IPS-18a (cell line): ENCODE data around the gene MRPL1.
"Not testable (repeated sequence)": the region's sequence is repeated elsewhere in the genome, so short reads cannot be mapped to it uniquely, and the experiment has no call there.

ENCODE experiments used
- H3K27ac ChIP-seq: one replicate; pipeline ENCODE4 v1.5.1; 2013; ENCODE audit warnings: low read length
- H3K27me3 ChIP-seq: one replicate; pipeline ENCODE4 v1.6.1; 2013; ENCODE audit warnings: mild to moderate bottlenecking, low read length; ENCODE audit not compliant: control insufficient read depth, insufficient read depth
- H3K36me3 ChIP-seq: one replicate; pipeline ENCODE4 v1.6.1; 2013; ENCODE audit warnings: low read depth, low read length; ENCODE audit not compliant: control insufficient read depth
- H3K4me1 ChIP-seq: one replicate; pipeline ENCODE4 v1.6.1; 2013; ENCODE audit warnings: low read depth, low read length; ENCODE audit not compliant: control insufficient read depth
- H3K4me3 ChIP-seq: one replicate; pipeline ENCODE4 v1.5.1; 2013; ENCODE audit warnings: low read length
- H3K9ac ChIP-seq: one replicate; pipeline ENCODE4 v1.6.1; 2013; ENCODE audit warnings: mild to moderate bottlenecking, low read length, moderate library complexity
- H3K9me3 ChIP-seq: one replicate; pipeline ENCODE4 v1.6.1; 2013; ENCODE audit warnings: low read depth, low read length; ENCODE audit not compliant: control insufficient read depth

MRPL1 gene

DNA sequence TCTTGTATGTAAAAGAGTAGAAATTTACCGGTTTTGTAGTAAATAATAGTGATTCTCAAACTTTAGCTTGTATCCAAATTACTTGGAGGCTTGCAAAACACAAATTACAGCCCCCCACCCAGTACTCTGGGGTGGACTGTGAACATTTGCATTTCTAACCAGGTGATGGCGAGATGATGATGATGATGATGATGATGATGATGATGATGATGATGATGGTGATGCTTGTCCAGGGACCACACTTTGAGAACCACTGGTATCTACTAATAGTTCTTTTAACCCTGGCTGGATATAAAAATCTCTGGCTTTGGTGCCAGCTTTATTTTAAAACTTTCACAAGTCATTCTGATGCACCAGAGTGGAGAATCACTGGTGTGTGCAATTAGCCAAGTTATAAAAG, 96.3 kb downstream of the MRPL1 start:
- Histone ChIP-seq H3K36me3 (peaks cover under 1% of the 10 kb centered on the region), H3K4me3 (no peak overlapping the region), H3K9me3 (no peaks in the 10 kb centered on the region), H3K27me3 (no peaks in the 10 kb centered on the region), H3K9ac (no peak overlapping the region), H3K27ac (no peak overlapping the region), H3K4me1 (no peaks in the 10 kb centered on the region)

DNA sequence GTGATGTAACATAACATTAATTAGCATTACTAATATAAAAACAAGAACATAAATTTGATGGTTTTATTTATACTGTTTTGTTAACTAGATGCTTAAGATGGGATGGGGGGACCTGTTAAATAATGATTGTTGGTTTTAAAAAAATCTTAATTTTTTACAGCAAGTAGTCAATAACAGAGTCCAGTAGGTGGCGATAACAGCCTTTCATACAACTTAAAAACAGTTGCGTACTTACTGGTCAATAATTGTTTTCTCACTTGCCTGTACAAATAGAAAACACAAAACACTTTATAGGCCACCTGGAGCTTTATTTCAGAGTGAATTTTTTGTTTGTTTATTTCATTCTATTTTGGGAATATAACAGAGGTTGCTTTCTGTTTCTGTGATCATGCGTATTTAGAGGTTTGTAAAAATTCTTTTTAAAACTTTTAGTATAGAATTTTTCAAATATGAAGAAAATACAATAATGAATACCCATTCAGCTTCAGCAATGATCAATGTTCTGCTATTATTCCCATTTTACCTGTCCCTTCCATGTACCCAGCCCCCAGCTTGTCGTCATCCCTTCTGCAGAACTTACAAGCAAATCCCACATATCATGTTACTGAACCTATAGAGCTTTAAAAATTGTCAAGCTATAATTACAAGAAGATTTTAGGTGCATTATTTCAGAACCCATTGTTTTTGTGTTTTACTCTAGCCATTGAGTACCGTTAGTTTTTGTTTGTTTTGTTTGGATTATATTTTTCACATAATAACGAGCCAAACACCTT, 97.1 kb downstream of the MRPL1 start:
- no peak overlapping the region for H3K9ac ChIP-seq
- no peak overlapping the region for H3K4me3 ChIP-seq
- H3K27ac ChIP-seq: no peak overlapping the region
- H3K27me3 ChIP-seq: no peaks in the 10 kb centered on the region
- no peaks in the 10 kb centered on the region for H3K4me1 ChIP-seq
- no peaks in the 10 kb centered on the region for H3K9me3 ChIP-seq
- no peaks in the 10 kb centered on the region for H3K36me3 ChIP-seq

DNA sequence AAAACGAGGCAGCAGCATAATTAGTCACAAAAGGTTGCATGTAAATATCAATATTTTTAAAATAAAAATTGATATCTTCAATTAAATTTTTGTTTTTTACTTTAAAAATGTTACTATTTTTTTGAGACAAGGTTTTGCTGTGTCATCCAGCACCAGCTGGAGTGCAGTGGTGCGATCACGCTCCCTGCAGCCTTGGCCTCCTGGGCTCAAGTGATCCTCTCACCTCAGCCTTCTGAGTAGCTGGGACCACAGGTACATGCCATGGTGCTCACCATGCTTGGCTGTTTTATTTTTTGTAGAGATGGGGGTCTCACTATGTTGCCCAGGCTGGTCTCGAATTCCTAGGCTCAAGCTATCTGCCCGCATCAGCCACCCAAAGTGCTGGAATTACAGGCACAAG, 97.7 kb downstream of the MRPL1 start:
- Histone ChIP-seq H3K27me3 (no peaks in the 10 kb centered on the region), H3K9ac (no peak overlapping the region), H3K4me1 (no peaks in the 10 kb centered on the region), H3K4me3 (no peak overlapping the region), H3K9me3 (no peaks in the 10 kb centered on the region), H3K36me3 (no peaks in the 10 kb centered on the region), H3K27ac (no peak overlapping the region)

DNA sequence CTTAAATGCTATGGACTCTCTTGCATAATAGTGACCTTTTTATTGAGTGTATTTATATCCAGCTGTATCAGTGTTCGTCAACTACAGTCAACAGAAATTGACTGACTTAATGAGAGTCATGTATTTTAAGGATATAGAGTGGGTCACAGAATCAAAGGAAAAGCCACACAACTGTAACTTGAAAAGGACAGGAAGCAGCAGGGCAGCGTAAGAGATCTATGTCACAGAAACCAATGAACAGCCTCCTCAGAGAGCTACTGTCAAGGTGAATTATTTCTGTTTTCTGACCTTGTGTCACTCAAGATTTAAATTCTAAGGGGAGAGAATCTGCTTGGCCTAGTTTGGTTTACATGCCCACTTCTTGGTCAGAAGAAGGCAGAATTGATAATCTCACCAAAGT, 100.4 kb downstream of the MRPL1 start:
- Histone ChIP-seq H3K27ac (no peak overlapping the region), H3K4me1 (no peaks in the 10 kb centered on the region), H3K9me3 (no peaks in the 10 kb centered on the region), H3K27me3 (no peaks in the 10 kb centered on the region), H3K36me3 (no peaks in the 10 kb centered on the region), H3K9ac (no peak overlapping the region), H3K4me3 (no peak overlapping the region)

DNA sequence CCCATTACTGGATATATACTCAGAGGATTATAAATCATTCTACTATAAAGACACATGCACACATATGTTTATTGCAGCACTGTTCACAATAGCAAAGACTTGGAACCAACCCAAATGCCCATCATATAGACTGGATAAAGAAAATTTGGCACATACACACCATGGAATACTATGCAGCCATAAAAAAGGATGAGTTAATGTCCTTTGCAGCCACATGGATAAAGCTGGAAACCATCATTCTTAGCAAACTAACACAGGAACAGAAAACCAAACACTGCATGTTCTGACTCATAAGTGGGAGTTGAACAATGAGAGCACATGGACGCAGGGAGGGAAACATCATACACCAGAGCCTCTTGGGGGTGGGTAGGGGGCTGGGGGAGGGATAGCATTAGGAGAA, 111.0 kb downstream of the MRPL1 start:
- not testable (repeated sequence) for H3K9me3 ChIP-seq, H3K9ac ChIP-seq, H3K4me3 ChIP-seq, H3K4me1 ChIP-seq, H3K36me3 ChIP-seq, H3K27me3 ChIP-seq, H3K27ac ChIP-seq

DNA sequence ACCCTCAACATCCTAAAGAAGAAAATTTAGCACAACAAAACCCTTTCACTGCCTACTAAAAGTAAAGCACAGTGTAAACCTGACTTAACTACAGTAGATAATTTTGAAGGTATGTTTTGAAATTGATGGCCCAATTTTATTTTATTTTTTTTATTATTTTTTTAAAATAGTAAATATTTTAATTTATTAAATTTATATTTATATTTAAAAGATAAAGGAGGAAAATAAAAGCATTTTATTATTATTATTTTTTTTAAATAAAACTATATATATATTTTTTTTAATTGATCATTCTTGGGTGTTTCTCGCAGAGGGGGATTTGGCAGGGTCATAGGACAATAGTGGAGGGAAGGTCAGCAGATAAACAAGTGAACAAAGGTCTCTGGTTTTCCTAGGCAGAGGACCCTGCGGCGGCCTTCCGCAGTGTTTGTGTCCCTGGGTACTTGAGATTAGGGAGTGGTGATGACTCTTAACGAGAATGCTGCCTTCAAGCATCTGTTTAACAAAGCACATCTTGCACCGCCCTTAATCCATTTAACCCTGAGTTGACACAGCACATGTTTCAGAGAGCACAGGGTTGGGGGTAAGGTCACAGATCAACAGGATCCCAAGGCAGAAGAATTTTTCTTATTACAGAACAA, 120.4 kb downstream of the MRPL1 start:
- H3K9ac ChIP-seq, H3K36me3 ChIP-seq, H3K27ac ChIP-seq, H3K4me3 ChIP-seq, H3K9me3 ChIP-seq, H3K4me1 ChIP-seq, H3K27me3 ChIP-seq: not testable (repeated sequence)

DNA sequence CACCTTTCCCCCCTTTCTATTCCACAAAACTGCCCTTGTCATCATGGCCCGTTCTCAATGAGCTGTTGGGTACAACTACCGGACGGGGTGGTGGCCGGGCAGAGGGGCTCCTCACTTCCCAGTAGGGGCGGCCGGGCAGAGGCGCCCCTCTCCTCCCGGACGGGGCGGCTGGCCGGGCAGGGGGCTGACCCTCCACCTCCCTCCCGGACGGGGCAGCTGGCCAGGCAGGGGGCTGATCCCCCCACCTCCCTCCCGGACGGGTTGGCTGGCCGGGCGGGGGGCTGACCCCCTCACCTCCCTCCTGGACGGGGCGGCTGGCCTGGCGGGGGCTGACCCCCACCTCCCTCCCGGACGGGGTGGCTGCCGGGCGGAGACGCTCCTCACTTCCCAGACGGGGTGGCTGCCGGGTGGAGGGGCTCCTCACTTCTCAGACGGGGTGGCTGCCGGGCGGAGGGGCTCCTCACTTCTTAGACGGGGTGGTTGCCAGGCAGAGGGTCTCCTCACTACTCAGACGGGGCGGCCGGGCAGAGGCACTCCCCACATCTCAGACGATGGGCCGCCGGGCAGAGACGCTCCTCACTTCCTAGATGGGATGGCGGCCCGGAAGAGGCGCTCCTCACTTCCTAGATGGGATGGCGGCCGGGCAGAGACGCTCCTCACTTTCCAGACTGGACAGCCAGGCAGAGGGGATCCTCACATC, 121.1 kb downstream of the MRPL1 start:
- H3K36me3 ChIP-seq, H3K9ac ChIP-seq, H3K27me3 ChIP-seq, H3K4me1 ChIP-seq, H3K4me3 ChIP-seq, H3K27ac ChIP-seq, H3K9me3 ChIP-seq: not testable (repeated sequence)

DNA sequence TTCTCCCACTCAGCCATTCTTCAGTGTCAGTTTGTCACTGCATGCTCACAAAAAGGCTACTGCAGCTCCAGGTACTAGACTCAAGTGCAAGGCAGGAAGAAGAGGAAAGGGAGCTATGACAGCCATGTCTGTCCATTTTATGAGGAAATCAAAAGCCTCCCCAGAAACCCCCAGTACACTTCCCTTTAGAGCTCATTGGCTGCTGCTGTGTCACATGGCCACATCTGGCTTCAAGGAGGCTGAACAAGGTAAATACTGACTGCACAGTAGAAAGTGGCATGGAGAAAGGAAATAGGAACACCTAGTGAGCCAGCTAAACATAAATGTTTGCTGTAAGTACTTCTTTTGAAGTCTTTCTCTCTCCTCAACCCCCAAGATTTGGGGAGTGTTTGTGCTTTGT, 127.3 kb downstream of the MRPL1 start:
- Histone ChIP-seq H3K9me3 (no peaks in the 10 kb centered on the region), H3K27me3 (no peaks in the 10 kb centered on the region), H3K9ac (no peak overlapping the region), H3K4me1 (peaks cover 20% of the 10 kb centered on the region), H3K36me3 (no peaks in the 10 kb centered on the region), H3K27ac (no peak overlapping the region), H3K4me3 (no peak overlapping the region)

DNA sequence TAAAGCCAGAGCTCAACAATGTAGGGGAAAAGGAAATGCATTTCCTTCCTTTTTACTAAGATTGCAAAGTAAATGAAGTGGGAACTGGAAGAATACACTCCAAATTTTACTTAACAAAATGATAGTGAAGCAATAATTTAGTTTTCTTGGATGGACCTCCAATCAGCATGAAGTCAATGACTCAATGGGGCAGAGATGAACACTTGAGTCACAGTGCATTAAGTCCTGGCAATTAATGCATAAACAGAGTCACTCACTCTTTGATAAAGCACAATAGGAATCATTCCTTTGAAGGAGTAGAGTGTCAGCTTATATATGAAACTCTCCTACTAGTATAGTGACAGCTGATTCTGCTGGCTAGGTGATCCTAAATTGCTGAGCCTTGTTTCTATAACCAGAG, 127.8 kb downstream of the MRPL1 start:
- H3K9ac ChIP-seq: no peak overlapping the region
- no peak overlapping the region for H3K27ac ChIP-seq
- peaks cover 20% of the 10 kb centered on the region for H3K4me1 ChIP-seq
- no peak overlapping the region for H3K4me3 ChIP-seq
- no peaks in the 10 kb centered on the region for H3K9me3 ChIP-seq
- no peaks in the 10 kb centered on the region for H3K27me3 ChIP-seq
- no peaks in the 10 kb centered on the region for H3K36me3 ChIP-seq

DNA sequence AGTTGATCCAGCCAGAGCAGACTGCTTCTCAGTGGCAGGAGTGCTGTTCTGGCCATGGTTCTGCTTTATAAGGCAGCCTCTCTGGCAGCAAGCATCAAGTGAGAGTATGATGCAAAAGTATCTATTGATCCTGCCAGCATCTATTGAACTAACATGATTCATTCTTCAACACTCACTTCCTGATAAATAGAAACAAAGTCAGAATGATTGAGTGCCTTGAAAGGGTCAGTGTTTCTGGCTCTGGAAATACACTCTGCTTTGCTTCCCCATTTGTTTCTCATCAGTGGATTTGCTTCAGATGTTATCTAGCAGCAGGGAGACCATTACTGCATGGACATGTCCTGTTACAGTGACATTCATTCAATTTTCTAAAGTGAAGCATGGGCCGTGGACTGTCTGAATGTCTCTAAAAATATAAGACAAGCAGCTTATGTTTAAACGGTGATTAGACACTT, 128.3 kb downstream of the MRPL1 start:
- no peaks in the 10 kb centered on the region for H3K36me3 ChIP-seq
- H3K9ac ChIP-seq: no peak overlapping the region
- no peak overlapping the region for H3K27ac ChIP-seq
- peaks cover 20% of the 10 kb centered on the region for H3K4me1 ChIP-seq
- no peak overlapping the region for H3K4me3 ChIP-seq
- no peaks in the 10 kb centered on the region for H3K9me3 ChIP-seq
- no peaks in the 10 kb centered on the region for H3K27me3 ChIP-seq

DNA sequence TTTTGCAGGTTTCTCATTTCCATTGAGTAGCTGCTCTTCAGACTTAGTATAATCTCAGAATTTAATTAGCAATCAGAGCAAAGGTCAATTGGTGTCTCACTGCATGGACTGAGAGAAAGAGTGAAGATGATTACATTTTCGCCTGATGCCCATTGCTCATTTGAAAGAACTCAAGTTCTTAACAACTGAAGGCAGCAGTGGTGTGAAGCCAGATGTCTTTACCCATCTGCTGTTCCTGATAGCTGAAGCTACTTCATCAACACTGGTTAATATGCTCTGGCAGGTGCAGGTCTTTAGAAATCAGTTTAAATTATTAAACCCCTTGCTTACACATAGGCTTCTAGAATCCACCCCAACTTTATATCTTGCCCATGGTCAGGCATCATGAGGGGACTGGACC, 130.0 kb downstream of the MRPL1 start:
- no peaks in the 10 kb centered on the region for H3K36me3 ChIP-seq
- H3K9ac ChIP-seq: no peak overlapping the region
- no peak overlapping the region for H3K4me3 ChIP-seq
- H3K27me3 ChIP-seq: no peaks in the 10 kb centered on the region
- no peak overlapping the region for H3K27ac ChIP-seq
- peaks cover 20% of the 10 kb centered on the region for H3K4me1 ChIP-seq
- no peaks in the 10 kb centered on the region for H3K9me3 ChIP-seq
